Measurements from ENCODE around the gene HGFAC.

HGFAC gene

GRCh38 chr4:3467601-3468031, 25.8 kb downstream of the HGFAC start:
- DNase-seq (ENCODE audit: low read depth), result no peak
- no peak for TF ChIP-seq CTCF (IDR thresholded peaks at IDR 0.05; ENCODE audit: control insufficient read depth, extremely low read depth, insufficient read depth)
- no peak overlapping the region for H3K4me3 ChIP-seq (ENCODE audit: low read depth, low read length)

GRCh38 chr4:3468154-3468553, 26.4 kb downstream of the HGFAC start:
- DNase-seq (ENCODE audit: low read depth), result no peak
- TF ChIP-seq CTCF (IDR thresholded peaks at IDR 0.05; ENCODE audit: control insufficient read depth, extremely low read depth, insufficient read depth), result no peak
- no peak overlapping the region for H3K4me3 ChIP-seq (ENCODE audit: low read depth, low read length)

GRCh38 chr4:3468804-3469203, 27.0 kb downstream of the HGFAC start:
- no peak for TF ChIP-seq CTCF (IDR thresholded peaks at IDR 0.05; ENCODE audit: control insufficient read depth, extremely low read depth, insufficient read depth)
- H3K4me3 ChIP-seq (ENCODE audit: low read depth, low read length), result no peak overlapping the region
- DNase-seq (ENCODE audit: low read depth), result no peak

- H3K4me3 ChIP-seq (ENCODE audit: low read depth, low read length), result no peak overlapping the region
- TF ChIP-seq CTCF (IDR thresholded peaks at IDR 0.05; ENCODE audit: control insufficient read depth, extremely low read depth, insufficient read depth), result no peak
- no peak for DNase-seq (ENCODE audit: low read depth)
Observed at GRCh38 chr4:3469386-3470243, 27.8 kb downstream of the HGFAC start.

- TF ChIP-seq CTCF (IDR thresholded peaks at IDR 0.05; ENCODE audit: control insufficient read depth, extremely low read depth, insufficient read depth), result no peak
- DNase-seq (ENCODE audit: low read depth), result peak; percentile 79
- no peak overlapping the region for H3K4me3 ChIP-seq (ENCODE audit: low read depth, low read length)
Observed at GRCh38 chr4:3470244-3471097, 28.7 kb downstream of the HGFAC start.

- TF ChIP-seq CTCF (IDR thresholded peaks at IDR 0.05; ENCODE audit: control insufficient read depth, extremely low read depth, insufficient read depth), result no peak
- DNase-seq (ENCODE audit: low read depth), result no peak
- H3K4me3 ChIP-seq (ENCODE audit: low read depth, low read length), result no peak overlapping the region
Observed at GRCh38 chr4:3471098-3471760, 29.5 kb downstream of the HGFAC start.

Measured in LNCaP clone FGC (cell line).